Neural progenitor cell (in vitro differentiated cells): Measurements from ENCODE around the gene TAPBPL.
"Not testable (repeated sequence)": the region's sequence is repeated elsewhere in the genome, so short reads cannot be mapped to it uniquely, and the experiment has no call there.

ENCODE experiments used
- EZH2 ChIP-seq: fragments of 200-600 bp; sonication (generic); IDR thresholded peaks from 2 replicates; pipeline ENCODE4 v1.6.1; 2017; ENCODE audit warnings: antibody characterized with exemption, mild to moderate bottlenecking, moderate library complexity
- EZH2phosphoT487 ChIP-seq: fragments of 200-600 bp; sonication (generic); IDR thresholded peaks from 2 replicates; pipeline ENCODE4 v1.6.1; 2017; ENCODE audit warnings: antibody characterized with exemption
- TF ChIP-seq, protein P1 (sequence below): fragments of 200-600 bp; sonication (generic); IDR thresholded peaks from 2 replicates; pipeline ENCODE4 v1.5.1; 2017; ENCODE audit warnings: antibody characterized with exemption, mild to moderate bottlenecking

GRCh38 chr12:6475233-6475975 is 23.6 kb downstream of the TAPBPL start:
- TF ChIP-seq, protein P1, sequence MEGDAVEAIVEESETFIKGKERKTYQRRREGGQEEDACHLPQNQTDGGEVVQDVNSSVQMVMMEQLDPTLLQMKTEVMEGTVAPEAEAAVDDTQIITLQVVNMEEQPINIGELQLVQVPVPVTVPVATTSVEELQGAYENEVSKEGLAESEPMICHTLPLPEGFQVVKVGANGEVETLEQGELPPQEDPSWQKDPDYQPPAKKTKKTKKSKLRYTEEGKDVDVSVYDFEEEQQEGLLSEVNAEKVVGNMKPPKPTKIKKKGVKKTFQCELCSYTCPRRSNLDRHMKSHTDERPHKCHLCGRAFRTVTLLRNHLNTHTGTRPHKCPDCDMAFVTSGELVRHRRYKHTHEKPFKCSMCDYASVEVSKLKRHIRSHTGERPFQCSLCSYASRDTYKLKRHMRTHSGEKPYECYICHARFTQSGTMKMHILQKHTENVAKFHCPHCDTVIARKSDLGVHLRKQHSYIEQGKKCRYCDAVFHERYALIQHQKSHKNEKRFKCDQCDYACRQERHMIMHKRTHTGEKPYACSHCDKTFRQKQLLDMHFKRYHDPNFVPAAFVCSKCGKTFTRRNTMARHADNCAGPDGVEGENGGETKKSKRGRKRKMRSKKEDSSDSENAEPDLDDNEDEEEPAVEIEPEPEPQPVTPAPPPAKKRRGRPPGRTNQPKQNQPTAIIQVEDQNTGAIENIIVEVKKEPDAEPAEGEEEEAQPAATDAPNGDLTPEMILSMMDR = not testable (repeated sequence)
- TF ChIP-seq EZH2, EZH2phosphoT487: not testable (repeated sequence)
